Measurements from ENCODE around the gene PLSCR1. TPM values are rescaled to one million over a fixed set of nuclear protein-coding genes. Genes with fewer than 3 reads are reported as not detected.

PLSCR1 gene
- total RNA-seq, 1 experiment from 2014 or later, result 48.9 TPM

GRCh38 chr3:146466604-146467003 lies 77.8 kb downstream of the PLSCR1 start:
- Histone ChIP-seq H3K4me2 (ENCODE audit: insufficient read depth, insufficient read length, low read length) (no peak overlapping the region), H3K4ac (ENCODE audit: low read depth, low read length) (no peak overlapping the region), H4K8ac (replicated peaks; ENCODE audit: insufficient read length, low read depth, low read length) (no peak overlapping the region), H3K27ac (ENCODE audit: insufficient read length, low read depth, low read length) (no peak overlapping the region), H3K4me1 (ENCODE audit: insufficient read depth, low read length) (no peaks in the 10 kb centered on the region), H2BK120ac (ENCODE audit: low read depth, low read length, poor library complexity, severe bottlenecking) (no peak overlapping the region), H2BK12ac (ENCODE audit: insufficient read length, low read depth, low read length) (no peak overlapping the region), H3K23ac (ENCODE audit: insufficient read length, low read depth, low read length) (no peak overlapping the region), H2AFZ (ENCODE audit: low read length) (no peak overlapping the region), H3K27me3 (ENCODE audit: insufficient read depth, low read length) (no peaks in the 10 kb centered on the region), H2BK20ac (ENCODE audit: low read depth, low read length, poor library complexity, severe bottlenecking) (no peak overlapping the region), H3T11ph (ENCODE audit: low read length) (no peak overlapping the region), H3K14ac (ENCODE audit: insufficient read depth, low read length) (no peak overlapping the region), H2BK5ac (ENCODE audit: insufficient read length, low read length) (no peak overlapping the region), H3K79me2 (ENCODE audit: insufficient read depth, low read length) (no peaks in the 10 kb centered on the region), H4K91ac (ENCODE audit: insufficient read length, low read depth, low read length) (no peak overlapping the region), H4K20me1 (ENCODE audit: control insufficient read depth, insufficient read depth, insufficient read length) (no peaks in the 10 kb centered on the region), H3K56ac (ENCODE audit: insufficient read length, low read depth, low read length) (no peak overlapping the region), H2AK5ac (ENCODE audit: insufficient read length, low read length) (no peak overlapping the region), H4K5ac (ENCODE audit: insufficient read length, low read depth, low read length) (no peak overlapping the region), H3K23me2 (ENCODE audit: insufficient read length, low read depth, low read length, poor library complexity, severe bottlenecking) (no peaks in the 10 kb centered on the region), H3K18ac (ENCODE audit: insufficient read length, low read depth, low read length) (no peak overlapping the region), H3K9ac (ENCODE audit: extremely low read depth, insufficient read length, low read length) (no peak overlapping the region), H2BK15ac (ENCODE audit: low read depth, low read length) (no peak overlapping the region), H3K79me1 (ENCODE audit: insufficient read depth, low read depth, low read length, poor library complexity, severe bottlenecking) (no peaks in the 10 kb centered on the region), H3K9me3 (ENCODE audit: control insufficient read depth, low read depth, low read length) (no peaks in the 10 kb centered on the region)
- no peaks in the 10 kb centered on the region for H3K27me3 Mint-ChIP-seq (ENCODE audit: low read depth)
- TF ChIP-seq CTCF (conservative IDR thresholded peaks at IDR 0.05), result no peak
- no CpG with 5 or more reads among the region's 1 CpG for WGBS (ENCODE audit: extremely low coverage, insufficient read length, low lambda C conversion rate)
- DNase-seq, result no peak
- no peak overlapping the region for H3K27ac Mint-ChIP-seq
- peaks cover 5 to 9% of the 10 kb centered on the region in 2 experiments; a peak in 3 of 4 replicates for H3K4me1 Mint-ChIP-seq
- H3K4me3 Mint-ChIP-seq, result no peak overlapping the region
- peaks cover 0 to 2% (median 0%) of the 10 kb centered on the region in 3 experiments; a peak in 1 of 7 replicates for H3K36me3 Mint-ChIP-seq (ENCODE audit: insufficient read depth in 1 of 3, low read depth in 3 of 3)
- no peaks in the 10 kb centered on the region; a peak in 1 of 5 replicates for H3K9me3 Mint-ChIP-seq

All from H9 (cell line).